ENCODE measurements around the gene PLCL2.

DNA sequence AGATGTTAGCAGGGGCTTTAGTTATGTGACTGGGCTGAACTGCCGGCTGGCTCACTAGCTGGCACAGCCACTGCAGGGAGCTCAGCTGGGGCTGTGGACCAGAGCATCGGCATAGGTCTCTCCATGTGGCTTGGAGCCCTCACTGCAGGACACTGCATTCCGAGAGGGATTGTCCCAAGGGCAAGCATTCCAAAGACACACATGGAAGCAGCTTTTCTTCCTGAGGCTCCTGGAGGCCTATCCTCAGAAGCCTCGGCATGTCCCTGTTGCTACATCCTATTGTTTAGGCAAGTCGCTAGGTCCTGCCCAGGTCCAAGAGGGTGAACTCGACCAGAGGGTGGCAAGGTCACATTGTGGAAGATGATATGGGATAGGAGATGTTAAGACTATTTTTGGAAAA lies 209.8 kb downstream of the PLCL2 start:
- no peak for TF ChIP-seq POLR2A (IDR thresholded peaks at IDR 0.05; ENCODE audit: low read depth, low read length)
- no peak for TF ChIP-seq POLR2AphosphoS5 (IDR thresholded peaks at IDR 0.05; ENCODE audit: low read depth, low read length)
